GM23338 (cell line): Measurements from ENCODE around the gene SLC6A12.

Experiments
- CTCF ChIP-seq, 2 experiments: fragments of 200-600 bp in 1 of 2; sonication (generic) in 1 of 2; conservative IDR thresholded peaks; 2 replicates each; pipeline versions ENCODE4 v1.5.1 to v1.6.1; 2016 to 2017; ENCODE audit warnings: antibody characterized with exemption in 2 of 2, low read depth in 2 of 2, mild to moderate bottlenecking in 2 of 2, moderate library complexity in 1 of 2
- EZH2 ChIP-seq: fragments of 200-600 bp; sonication (generic); IDR thresholded peaks from one replicate; pipeline ENCODE4 v1.8.0; 2017; ENCODE audit warnings: antibody characterized with exemption, mild to moderate bottlenecking, low read depth; ENCODE audit not compliant: unreplicated experiment
- POLR2AphosphoS5 ChIP-seq: IDR thresholded peaks from 2 replicates; pipeline ENCODE4 v1.6.1; 2016; ENCODE audit warnings: antibody characterized with exemption, low read depth
- STAT1 ChIP-seq: IDR thresholded peaks from one replicate; pipeline ENCODE4 v1.6.1; 2016; ENCODE audit warnings: antibody characterized with exemption; ENCODE audit not compliant: unreplicated experiment
- ZNF114 ChIP-seq: fragments of 250-450 bp; sonication (Bioruptor Pico); IDR thresholded peaks from 2 replicates; pipeline ENCODE4 v1.5.0; 2020; ENCODE audit warnings: mild to moderate bottlenecking, moderate library complexity
- TF ChIP-seq, protein P1 (sequence below): IDR thresholded peaks from one replicate; pipeline ENCODE4 v1.6.1; 2018; ENCODE audit warnings: antibody characterized with exemption; ENCODE audit not compliant: unreplicated experiment

- TF ChIP-seq, protein P1, sequence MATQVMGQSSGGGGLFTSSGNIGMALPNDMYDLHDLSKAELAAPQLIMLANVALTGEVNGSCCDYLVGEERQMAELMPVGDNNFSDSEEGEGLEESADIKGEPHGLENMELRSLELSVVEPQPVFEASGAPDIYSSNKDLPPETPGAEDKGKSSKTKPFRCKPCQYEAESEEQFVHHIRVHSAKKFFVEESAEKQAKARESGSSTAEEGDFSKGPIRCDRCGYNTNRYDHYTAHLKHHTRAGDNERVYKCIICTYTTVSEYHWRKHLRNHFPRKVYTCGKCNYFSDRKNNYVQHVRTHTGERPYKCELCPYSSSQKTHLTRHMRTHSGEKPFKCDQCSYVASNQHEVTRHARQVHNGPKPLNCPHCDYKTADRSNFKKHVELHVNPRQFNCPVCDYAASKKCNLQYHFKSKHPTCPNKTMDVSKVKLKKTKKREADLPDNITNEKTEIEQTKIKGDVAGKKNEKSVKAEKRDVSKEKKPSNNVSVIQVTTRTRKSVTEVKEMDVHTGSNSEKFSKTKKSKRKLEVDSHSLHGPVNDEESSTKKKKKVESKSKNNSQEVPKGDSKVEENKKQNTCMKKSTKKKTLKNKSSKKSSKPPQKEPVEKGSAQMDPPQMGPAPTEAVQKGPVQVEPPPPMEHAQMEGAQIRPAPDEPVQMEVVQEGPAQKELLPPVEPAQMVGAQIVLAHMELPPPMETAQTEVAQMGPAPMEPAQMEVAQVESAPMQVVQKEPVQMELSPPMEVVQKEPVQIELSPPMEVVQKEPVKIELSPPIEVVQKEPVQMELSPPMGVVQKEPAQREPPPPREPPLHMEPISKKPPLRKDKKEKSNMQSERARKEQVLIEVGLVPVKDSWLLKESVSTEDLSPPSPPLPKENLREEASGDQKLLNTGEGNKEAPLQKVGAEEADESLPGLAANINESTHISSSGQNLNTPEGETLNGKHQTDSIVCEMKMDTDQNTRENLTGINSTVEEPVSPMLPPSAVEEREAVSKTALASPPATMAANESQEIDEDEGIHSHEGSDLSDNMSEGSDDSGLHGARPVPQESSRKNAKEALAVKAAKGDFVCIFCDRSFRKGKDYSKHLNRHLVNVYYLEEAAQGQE: no peak
- TF ChIP-seq CTCF (conservative IDR thresholded peaks at IDR 0.05; ENCODE audit: low read depth in 2 of 2): no peak
- TF ChIP-seq POLR2AphosphoS5: no peak
- no peak for TF ChIP-seq EZH2
- no peak for TF ChIP-seq STAT1
- no peak for TF ChIP-seq ZNF114 (CRISPR knock-in tag)
Observed at GRCh38 chr12:156945-157344, 57.0 kb downstream of the SLC6A12 start.
